GM10266 (cell line): ENCODE data around the gene ACO2.

ENCODE experiments used
- DNase-seq: peaks from one replicate; pipeline ENCODE4 v3.0.0; 2012; ENCODE audit errors: extremely low spot score
- TF ChIP-seq, protein P1 (sequence below): IDR thresholded peaks from 2 replicates; pipeline ENCODE4 v1.5.1; 2012; ENCODE audit warnings: mild to moderate bottlenecking, low read depth; ENCODE audit not compliant: control insufficient read depth, insufficient read depth; ENCODE audit errors: missing control alignments

Gene ACO2

DNA sequence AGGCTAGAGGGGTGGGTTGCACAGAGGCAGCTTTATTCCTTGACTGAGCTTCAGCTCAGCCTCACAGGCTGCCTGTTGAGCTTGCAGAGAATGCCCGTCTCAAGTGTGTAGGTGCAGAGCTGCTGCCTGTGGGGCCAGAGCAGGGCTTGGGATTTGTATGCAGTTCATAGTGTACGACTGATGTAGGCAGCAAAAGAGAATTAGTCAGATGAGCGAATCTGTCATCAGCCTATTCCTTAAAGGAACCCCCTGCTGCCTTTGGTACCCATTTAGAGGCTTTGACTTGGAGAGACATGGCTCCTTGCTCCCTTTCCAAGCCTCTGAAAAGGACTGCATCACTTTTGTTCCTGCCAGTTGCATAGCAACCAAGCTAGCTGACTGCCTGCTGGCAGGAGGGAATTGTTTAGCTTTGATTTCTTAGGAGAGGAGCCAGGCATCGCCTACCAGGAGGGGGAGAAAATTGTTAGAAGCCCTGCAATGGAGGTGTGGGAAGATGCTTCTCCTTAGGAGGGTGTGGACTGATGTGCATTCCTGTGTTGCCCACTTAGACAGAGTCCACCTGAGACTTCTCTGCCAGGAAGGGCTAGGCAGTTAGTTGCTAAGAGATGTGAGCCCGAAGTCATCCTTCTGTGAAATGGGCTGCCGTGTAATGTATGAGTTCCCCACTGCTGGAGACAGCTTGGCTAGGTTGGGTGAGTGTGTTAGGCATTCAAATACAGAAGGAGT, 10.9 kb downstream of the ACO2 start:
- DNase-seq = no peak
- TF ChIP-seq, protein P1, sequence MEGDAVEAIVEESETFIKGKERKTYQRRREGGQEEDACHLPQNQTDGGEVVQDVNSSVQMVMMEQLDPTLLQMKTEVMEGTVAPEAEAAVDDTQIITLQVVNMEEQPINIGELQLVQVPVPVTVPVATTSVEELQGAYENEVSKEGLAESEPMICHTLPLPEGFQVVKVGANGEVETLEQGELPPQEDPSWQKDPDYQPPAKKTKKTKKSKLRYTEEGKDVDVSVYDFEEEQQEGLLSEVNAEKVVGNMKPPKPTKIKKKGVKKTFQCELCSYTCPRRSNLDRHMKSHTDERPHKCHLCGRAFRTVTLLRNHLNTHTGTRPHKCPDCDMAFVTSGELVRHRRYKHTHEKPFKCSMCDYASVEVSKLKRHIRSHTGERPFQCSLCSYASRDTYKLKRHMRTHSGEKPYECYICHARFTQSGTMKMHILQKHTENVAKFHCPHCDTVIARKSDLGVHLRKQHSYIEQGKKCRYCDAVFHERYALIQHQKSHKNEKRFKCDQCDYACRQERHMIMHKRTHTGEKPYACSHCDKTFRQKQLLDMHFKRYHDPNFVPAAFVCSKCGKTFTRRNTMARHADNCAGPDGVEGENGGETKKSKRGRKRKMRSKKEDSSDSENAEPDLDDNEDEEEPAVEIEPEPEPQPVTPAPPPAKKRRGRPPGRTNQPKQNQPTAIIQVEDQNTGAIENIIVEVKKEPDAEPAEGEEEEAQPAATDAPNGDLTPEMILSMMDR = no peak

DNA sequence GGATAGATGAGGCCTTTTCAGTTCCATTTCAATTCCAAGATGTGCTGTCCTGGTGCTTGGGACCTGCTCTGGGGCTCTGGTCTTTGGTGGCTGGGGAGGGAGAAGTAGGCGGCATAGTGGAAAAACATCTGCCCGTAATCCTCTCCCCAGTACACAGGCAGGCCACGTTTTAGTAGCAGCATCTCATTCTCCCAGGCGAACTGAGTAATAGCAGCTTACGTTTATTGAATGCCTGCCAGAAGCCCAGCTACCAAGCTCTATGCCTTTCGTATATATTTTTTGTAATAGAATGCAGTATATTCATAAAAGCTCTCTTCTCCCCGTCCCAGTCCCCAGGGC, 11.4 kb downstream of the ACO2 start:
- no peak for DNase-seq
- TF ChIP-seq, protein P1 = no peak

DNA sequence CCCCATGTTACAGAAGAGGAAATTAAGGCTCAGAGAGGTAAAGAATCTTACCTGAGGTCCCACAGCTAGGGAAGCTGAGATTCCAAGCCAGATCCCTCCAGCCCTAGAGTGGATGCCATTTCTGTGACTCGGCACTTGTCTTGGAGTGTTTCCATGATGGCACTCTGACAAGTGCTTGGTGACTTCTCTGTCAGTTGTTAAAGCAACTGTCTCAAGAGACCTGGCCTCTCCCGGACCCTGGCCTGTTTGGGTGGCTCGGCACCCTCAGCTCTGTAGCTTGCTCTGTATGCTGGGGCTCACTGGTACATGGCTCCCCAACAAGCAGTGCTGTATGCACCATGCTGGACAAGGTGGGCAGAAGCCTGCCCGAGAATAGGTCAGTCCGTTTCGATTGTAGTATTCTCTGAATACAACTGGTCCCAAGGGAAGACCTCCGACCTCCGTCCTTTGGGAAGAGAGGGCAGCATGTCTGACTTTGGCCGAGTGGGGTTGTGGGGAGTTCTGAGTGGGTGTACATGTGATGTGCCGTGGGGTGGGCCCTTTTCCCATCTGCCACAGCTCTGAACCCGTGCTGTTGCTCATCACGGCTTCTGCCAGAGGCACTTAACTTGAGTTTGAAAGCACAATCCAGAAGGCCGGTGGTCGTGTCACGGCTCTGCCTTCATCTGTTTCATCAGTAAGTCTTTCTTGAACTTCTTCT, 12.4 kb downstream of the ACO2 start:
- TF ChIP-seq, protein P1 = no peak
- DNase-seq = no peak

DNA sequence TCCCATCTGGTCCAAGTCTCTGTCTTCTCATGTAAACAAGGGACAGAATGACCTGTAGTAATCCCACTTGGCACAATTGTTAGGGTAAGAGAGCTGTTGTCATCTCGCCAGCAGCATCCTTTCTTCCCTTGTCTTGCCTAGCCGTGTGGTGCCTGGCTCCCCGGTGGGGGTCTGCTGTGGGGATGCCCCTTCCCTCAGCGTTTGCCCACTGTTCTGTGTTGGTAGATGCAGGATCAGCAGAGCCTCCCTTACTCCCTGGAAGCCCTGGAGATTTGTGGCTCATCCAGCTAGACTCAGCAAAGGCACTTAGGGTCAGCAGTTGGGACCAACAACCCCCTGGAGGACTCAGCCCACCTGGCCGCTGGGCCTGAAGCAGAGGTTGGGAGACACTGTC, 13.0 kb downstream of the ACO2 start:
- TF ChIP-seq, protein P1 = no peak
- DNase-seq = no peak

DNA sequence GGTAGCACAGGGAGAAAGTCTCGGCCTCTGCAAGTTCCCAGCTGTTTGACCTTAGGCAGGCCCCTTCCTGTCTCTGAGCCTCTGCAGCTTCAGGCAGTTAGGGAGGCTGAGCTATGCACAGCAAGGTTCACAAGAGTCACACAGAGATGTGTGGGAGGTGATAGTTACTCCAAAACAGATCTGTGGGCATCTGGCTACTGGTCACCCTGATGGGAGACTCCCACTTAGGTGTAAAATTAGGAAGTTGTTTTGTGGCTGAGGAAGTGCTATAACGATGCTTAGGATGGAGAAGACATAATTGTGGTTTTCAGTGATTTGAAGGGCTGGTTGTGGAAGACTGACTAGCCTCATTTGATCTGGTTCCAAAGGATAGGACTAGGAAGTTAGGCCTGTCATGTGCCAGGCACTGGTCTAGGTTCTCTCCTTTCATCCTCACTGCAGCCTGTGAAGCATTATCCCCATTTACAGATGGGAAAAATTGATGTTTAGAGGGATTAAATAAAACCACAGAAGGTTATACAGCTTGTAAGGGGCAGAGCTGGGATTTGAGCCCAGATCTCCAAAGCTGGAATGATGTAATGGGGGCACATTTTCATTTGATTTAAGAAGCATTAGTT, 13.5 kb downstream of the ACO2 start:
- TF ChIP-seq, protein P1 = no peak
- DNase-seq = peak; percentile 34

DNA sequence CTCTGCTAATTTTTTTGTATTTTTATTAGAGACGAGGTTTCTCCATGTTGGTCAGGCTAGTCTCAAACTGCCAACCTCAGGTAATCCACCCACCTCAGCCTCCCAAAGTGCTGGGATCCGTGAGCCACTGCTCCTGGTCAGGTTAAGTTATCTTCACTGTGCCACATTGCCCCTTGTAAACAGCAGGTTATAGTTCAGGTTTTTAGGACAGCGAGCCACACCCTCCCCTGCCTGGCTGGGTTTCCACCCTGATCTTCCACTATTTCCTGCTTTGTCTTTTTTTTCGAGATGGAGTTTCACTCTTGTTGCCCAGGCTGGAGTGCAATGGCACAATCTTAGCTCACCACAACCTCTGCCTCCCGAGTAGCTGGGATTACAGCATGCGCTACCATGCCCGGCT, 16.1 kb downstream of the ACO2 start:
- no peak for DNase-seq
- TF ChIP-seq, protein P1 = no peak

DNA sequence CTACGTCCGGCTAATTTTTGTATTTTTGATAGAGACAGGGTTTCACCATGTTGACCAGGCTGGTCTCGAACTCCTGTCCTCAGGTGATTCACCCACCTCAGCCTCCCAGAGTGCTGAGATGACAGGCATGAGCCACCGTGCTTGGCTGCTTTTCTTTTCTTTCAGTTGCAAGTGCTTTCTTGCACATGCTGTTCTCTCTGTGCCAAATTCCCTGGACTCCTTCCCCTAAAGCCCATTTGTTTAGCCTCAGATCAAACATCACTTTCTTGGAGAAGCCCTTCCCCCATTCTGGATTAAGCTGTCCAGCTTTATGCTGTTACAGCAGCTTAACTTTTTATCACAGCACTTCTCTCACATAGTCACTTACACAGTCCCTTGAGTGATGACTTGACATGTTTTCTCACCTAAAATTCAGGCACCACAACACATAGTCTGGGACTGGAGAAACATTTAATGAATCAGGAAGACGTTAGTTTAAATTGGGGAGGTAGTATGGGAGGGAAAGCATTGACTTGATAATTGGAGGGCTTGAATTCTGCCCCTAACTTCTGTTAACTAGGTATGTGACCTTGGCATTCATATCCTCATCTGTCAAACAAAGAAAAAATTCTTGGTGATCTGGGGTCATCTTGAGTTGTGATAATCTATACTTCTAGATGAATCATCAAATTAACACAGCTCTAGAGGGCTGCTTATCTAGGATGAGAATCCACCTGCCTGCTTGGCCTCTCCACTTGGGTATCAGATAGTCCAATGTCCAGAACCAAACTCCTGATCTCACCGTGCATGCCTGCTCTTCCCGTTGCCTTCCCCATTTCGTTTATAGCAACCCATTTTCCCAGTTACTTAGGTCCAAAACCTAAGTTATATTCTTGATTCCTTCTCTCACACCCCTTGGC, 18.4 kb downstream of the ACO2 start:
- no peak for DNase-seq
- TF ChIP-seq, protein P1 = no peak
